Diencephalon (tissue), 1 donor: ENCODE data around the gene SCN5A. TPM values are rescaled to one million over a fixed set of nuclear protein-coding genes. Genes with fewer than 3 reads are reported as not detected.

ENCODE experiments used
- small RNA-seq: library from RNA; depleted of rRNA; stranded (forward); fragments of <200 nt; gene quantifications from one replicate; pipeline ENCODE3, GENCODE V24; 2014
- total RNA-seq: library from RNA; depleted of rRNA; stranded (reverse); fragments of >200 nt; gene quantifications from one replicate; pipeline ENCODE4 v1.2.3, GENCODE V29; 2014

Gene SCN5A
- total RNA-seq, result 2.8 TPM

DNA sequence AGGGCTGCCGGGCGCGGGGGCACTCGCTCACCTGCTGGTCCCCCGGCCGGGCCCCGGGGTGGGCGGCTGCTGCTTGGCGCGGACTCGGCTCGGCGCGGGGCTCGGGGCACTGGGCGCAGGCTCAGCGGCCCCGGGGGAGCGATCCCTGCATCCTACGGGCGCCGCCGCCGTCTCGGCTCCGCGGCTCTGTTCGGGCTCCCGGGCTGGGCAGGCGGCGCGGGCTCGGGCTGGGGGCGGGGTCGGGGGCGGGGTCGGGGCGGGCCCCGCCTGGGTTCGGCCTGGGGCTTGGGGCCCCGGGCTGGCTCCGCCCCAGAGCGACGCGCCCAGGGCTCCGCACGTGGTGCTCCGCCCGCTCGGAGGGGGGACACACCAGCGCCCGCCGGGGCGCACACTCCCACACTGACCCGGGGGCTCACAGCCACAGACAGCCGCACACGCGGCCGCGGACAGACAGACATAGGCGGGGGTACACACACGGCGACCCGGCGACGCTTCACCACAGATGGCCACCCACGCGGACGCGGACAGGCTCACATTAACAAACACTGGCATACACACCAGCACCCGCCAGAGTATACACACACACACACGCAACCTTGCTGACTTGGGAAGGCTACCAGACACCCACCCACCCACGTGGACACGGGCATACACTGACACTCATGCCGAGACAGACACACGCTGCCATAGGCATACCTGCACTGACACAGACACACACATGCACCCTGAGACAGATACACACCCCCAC lies at the start of gene SCN5A:
TSS of gene SCN5A (minus strand) at position 188 of the 748 bp plus-strand sequence. CDS start 16,380 bp downstream, outside the sequence.

Small RNA genes within 50 kb of the gene (small RNA-seq; reads per million reads assigned to genes)
- not detected for gene RF00019

Other genes with a start within 250 kb of the SCN5A start
- 43.6 TPM for gene ACVR2B, start 195.8 kb downstream of the SCN5A start, total RNA-seq
- 22.1 TPM for gene EXOG, start 153.3 kb downstream of the SCN5A start, total RNA-seq
- gene SCN10A, start 166.5 kb upstream of the SCN5A start, total RNA-seq, result not detected